HCEC 1CT (cell line): ENCODE results near the gene IL17RE.
"Not testable (repeated sequence)": the region's sequence is repeated elsewhere in the genome, so short reads cannot be mapped to it uniquely, and the experiment has no call there.

ENCODE experiments used
- DNase-seq: peaks from one replicate; pipeline ENCODE4 v3.0.0-alpha.2; 2017

Gene IL17RE

GRCh38 chr3:9879830-9880549 is 22.7 kb upstream of the IL17RE start, which contains the start of gene CIDEC:
Gene CIDEC (minus strand): TSS chr3:9880253. CDS start chr3:9878486, 1,767 bp downstream.
- no peak for DNase-seq

GRCh38 chr3:9881441-9881840 is 21.2 kb upstream of the IL17RE start:
- DNase-seq: no peak

- no peak for DNase-seq
Measured at GRCh38 chr3:9883706-9884554, 18.7 kb upstream of the IL17RE start.

GRCh38 chr3:9884555-9885165 is 18.0 kb upstream of the IL17RE start:
- peak; percentile 88 for DNase-seq

- DNase-seq: no peak
Measured at GRCh38 chr3:9886328-9886727, 16.3 kb upstream of the IL17RE start.

- DNase-seq: no peak
Measured at GRCh38 chr3:9887480-9887879, 15.2 kb upstream of the IL17RE start.

- DNase-seq: no peak
Measured at GRCh38 chr3:9888540-9888939, 14.1 kb upstream of the IL17RE start.

- DNase-seq: no peak
Measured at GRCh38 chr3:9889405-9889804, 13.2 kb upstream of the IL17RE start.

- DNase-seq: peak; percentile 82
Measured at GRCh38 chr3:9890249-9891071, 12.2 kb upstream of the IL17RE start, which contains the start of gene JAGN1. Gene JAGN1 (plus strand): TSS chr3:9890610. CDS start chr3:9890723, 113 bp downstream.

- no peak for DNase-seq
Measured at GRCh38 chr3:9891072-9891622, 11.5 kb upstream of the IL17RE start.

GRCh38 chr3:9893739-9894138 is 8.9 kb upstream of the IL17RE start:
- no peak for DNase-seq

- DNase-seq: not testable (repeated sequence)
Measured at GRCh38 chr3:9895715-9896114, 6.9 kb upstream of the IL17RE start.

- peak; percentile 54 for DNase-seq
Measured at GRCh38 chr3:9896755-9897407, 5.8 kb upstream of the IL17RE start.

- DNase-seq: peak; percentile 61
Measured at GRCh38 chr3:9897408-9898372, 5.0 kb upstream of the IL17RE start.

GRCh38 chr3:9898467-9899241 is 4.0 kb upstream of the IL17RE start:
- no peak for DNase-seq

- DNase-seq: no peak
Measured at GRCh38 chr3:9899289-9899791, 3.3 kb upstream of the IL17RE start.

GRCh38 chr3:9900965-9901415 is 1.7 kb upstream of the IL17RE start:
- DNase-seq: not testable (repeated sequence)

- DNase-seq: no peak
Measured at GRCh38 chr3:9901967-9902366, 681 bp upstream of the IL17RE start.

GRCh38 chr3:9903238-9903624 is 583 bp downstream of the IL17RE start:
- DNase-seq: no peak
